GM21529 (cell line): ENCODE measurements around the gene ATXN1.

Experiments used
- ATAC-seq: cut with Tn5 transposase; IDR thresholded peaks from one replicate; pipeline ENCODE4 v1.9.1; 2021; ENCODE audit not compliant: unreplicated experiment

ATXN1 gene

GRCh38 chr6:16762550-16763477 lies 1.6 kb upstream of the ATXN1 start:
- peak; percentile 34 for ATAC-seq

GRCh38 chr6:16762268-16762549 lies 949 bp upstream of the ATXN1 start:
- ATAC-seq = peak; percentile 6

- ATAC-seq = peak; percentile 53
Observed at GRCh38 chr6:16761471-16762267, 409 bp upstream of the ATXN1 start.

GRCh38 chr6:16759646-16760515 lies 1.4 kb downstream of the ATXN1 start:
- ATAC-seq = peak; percentile 33

- no peak for ATAC-seq
Observed at GRCh38 chr6:16759181-16759645, 2.0 kb downstream of the ATXN1 start.

GRCh38 chr6:16758163-16758975 lies 2.9 kb downstream of the ATXN1 start:
- ATAC-seq = no peak

GRCh38 chr6:16757332-16757731 lies 3.9 kb downstream of the ATXN1 start:
- ATAC-seq = no peak

- ATAC-seq = no peak
Observed at GRCh38 chr6:16756660-16757255, 4.5 kb downstream of the ATXN1 start.

- no peak for ATAC-seq
Observed at GRCh38 chr6:16755544-16755943, 5.7 kb downstream of the ATXN1 start.

GRCh38 chr6:16754876-16755275 lies 6.4 kb downstream of the ATXN1 start:
- no peak for ATAC-seq

GRCh38 chr6:16754274-16754673 lies 7.0 kb downstream of the ATXN1 start:
- no peak for ATAC-seq

GRCh38 chr6:16753341-16753740 lies 7.9 kb downstream of the ATXN1 start:
- no peak for ATAC-seq

GRCh38 chr6:16752206-16752866 lies 8.9 kb downstream of the ATXN1 start:
- no peak for ATAC-seq

GRCh38 chr6:16751251-16751946 lies 9.9 kb downstream of the ATXN1 start:
- ATAC-seq = no peak

GRCh38 chr6:16750566-16750965 lies 10.7 kb downstream of the ATXN1 start:
- no peak for ATAC-seq

- no peak for ATAC-seq
Observed at GRCh38 chr6:16749516-16750485, 11.5 kb downstream of the ATXN1 start.

GRCh38 chr6:16748025-16748319 lies 13.3 kb downstream of the ATXN1 start:
- no peak for ATAC-seq
